Stimulated activated CD8-positive, alpha-beta memory T cell treated with anti-CD3 and anti-CD28 coated beads, Interleukin-12 subunit alpha, Interleukin-12 subunit beta, amount 100 ng/mL, for 24 hours (primary cell): ENCODE results near the gene TEKT5.
"Not testable (repeated sequence)": the region's sequence is repeated elsewhere in the genome, so short reads cannot be mapped to it uniquely, and the experiment has no call there.

ENCODE experiments used
- DNase-seq: peaks from one replicate; pipeline ENCODE4 v3.0.0-alpha.2; 2020; ENCODE audit errors: extremely low read depth

The TEKT5 gene

DNA sequence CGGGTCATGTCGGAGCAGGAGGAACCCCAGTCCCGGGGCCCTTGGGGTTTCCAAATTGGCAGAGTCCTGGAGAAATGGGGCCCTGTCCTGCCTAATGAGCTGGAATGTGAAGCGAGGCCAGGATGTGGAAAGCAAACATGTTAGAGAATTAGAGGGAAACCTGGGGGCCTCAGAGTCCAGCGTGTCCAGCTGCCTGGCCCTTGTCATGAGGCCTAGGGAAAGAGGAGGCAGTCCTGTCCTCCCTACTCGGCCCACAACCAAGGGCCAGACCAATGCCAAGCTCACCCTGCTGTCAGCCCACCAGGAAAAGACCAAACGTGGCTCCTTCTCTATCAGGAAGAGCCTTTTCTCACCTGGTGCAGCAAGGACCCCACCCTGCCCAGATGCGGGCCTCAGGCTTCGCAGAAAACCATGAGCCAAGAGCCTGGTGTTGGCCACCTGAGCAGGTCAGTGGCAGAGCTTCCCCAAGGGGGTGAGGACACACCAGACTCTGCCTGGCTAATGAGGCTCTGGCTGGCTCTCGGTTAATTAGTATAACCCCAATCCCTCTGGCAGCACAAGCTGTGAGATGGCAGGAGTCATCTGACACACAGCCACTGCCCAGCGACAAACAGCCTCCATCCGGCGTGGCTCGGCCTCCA lies 10.1 kb downstream of the TEKT5 start:
- DNase-seq = no peak

GRCh38 chr16:10683170-10683569 lies 11.6 kb downstream of the TEKT5 start:
- no peak for DNase-seq

DNA sequence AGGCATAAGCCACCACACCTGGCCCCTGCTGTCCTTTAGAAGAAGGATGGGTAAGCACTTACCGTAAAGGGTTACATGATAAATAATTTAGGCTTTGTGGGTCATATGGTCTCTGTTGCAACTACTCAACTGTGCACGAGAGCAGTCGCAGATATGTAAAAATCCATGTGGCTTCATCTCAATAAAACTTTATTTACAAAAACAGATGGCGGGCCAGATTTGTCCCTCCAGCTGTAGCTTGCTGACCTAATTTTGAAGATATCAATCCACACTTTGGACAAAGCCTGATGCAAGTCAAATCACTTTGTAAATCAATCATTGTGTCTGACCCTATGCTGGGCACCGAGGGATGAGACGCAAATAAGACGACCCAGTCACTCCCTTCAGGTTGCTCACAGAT lies 12.1 kb downstream of the TEKT5 start:
- DNase-seq = no peak

- DNase-seq = no peak
These were observed 13.1 kb downstream of the TEKT5 start for GRCh38 chr16:10681310-10682308.

DNA sequence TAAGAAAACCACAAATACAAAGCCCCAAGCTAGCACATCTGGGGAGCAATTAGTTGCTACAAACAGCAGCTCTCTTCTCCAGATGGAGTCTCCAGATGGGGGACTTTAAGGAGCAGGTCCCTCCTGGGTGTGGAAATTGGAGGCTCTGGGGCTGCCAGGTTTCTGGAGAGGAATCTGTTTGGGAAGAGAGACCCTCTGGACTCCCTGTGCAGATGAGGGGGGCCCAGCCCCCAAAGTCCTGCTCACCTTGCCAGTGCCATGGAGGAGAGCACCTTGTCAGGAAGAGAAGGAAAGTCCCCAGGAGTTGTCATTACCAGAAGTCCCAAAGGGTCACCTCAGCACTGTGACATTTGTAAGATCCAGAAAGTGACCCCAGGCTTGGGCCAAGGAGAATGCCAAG lies 14.8 kb downstream of the TEKT5 start:
- no peak for DNase-seq

- not testable (repeated sequence) for DNase-seq
These were observed 15.3 kb downstream of the TEKT5 start for GRCh38 chr16:10679441-10679840.

- no peak for DNase-seq
These were observed 16.1 kb downstream of the TEKT5 start for GRCh38 chr16:10678655-10679054.

GRCh38 chr16:10676284-10676683 lies 18.4 kb downstream of the TEKT5 start:
- no peak for DNase-seq

DNA sequence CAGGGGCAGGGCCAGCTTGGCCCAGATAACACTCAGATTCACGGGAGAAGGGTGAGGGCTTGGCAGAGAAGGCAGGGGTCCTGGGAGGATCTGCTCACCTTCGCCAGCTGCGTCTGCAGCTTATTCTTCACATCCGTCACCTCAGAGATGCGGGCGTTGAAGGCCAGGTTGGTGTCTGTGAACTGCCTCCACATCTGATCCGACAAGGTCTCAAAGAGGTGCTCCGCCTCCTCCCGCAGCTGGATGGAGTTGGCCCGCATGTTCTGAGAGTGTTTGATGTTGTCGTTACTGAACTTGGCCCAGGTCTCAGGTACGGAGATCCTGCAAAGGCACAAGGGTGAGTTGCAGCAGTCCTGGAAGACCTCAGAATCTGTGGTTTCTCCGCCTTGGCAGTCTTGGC lies 18.9 kb downstream of the TEKT5 start:
- DNase-seq = no peak

GRCh38 chr16:10675216-10675615 lies 19.5 kb downstream of the TEKT5 start:
- DNase-seq = no peak

GRCh38 chr16:10671729-10672128 lies 23.0 kb downstream of the TEKT5 start:
- no peak for DNase-seq

- DNase-seq = no peak
These were observed 24.9 kb downstream of the TEKT5 start for GRCh38 chr16:10669791-10670190.

DNA sequence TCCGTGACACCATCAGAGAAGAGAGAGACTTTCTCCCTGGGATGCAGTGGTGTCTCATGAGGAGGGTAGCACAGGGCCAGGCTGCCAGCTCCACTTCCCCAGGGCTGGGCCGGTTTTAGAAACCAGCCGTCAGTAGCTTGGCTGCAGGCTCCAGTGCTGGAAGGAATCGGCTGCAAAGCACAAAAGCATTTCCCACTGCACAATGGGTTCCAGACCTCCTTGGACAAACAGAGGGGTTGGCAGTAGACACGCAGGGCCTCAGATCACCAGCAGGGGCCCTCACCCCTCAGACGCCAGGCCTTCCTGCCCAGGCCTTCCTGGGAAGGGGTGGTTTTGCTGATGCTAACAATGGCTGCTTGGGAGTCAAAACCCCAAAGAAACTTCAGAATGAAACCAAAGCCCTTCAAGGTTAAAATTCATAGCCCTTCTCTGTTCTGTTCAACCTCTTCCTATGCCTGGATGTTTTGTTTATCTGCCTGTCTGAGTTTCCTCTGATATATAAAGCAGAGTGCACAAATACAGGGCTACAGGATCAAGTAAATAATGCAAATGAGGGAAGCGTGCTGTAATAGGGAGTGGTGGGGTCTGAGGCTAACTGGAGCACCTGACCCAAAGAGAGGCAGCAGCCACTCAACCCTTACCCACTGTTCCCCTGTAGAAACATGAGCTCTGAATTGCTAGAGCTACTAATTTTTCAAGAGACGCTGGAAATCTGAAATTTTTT lies 26.2 kb downstream of the TEKT5 start:
- no peak for DNase-seq

- no peak for DNase-seq
These were observed 27.5 kb downstream of the TEKT5 start for GRCh38 chr16:10667239-10667638.

DNA sequence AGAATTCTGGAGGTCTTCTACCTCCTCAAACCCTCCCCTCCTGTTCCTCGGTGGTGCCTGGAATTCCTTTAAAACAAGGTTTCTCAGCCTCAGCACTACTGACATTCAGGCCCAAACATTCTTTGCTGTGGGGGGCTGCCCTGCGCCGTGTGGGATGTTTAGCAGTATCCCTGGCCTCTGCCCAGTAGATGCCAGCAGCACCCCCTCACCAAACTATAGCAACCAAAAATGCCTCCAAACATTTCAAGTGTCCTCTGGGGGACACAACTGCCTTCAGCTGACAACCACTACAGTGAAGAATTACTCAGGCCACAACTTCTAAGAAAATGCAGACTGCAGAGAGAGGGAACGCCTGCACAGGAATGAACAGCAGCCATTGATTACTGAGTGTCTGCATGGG lies 28.4 kb downstream of the TEKT5 start:
- DNase-seq = no peak

DNA sequence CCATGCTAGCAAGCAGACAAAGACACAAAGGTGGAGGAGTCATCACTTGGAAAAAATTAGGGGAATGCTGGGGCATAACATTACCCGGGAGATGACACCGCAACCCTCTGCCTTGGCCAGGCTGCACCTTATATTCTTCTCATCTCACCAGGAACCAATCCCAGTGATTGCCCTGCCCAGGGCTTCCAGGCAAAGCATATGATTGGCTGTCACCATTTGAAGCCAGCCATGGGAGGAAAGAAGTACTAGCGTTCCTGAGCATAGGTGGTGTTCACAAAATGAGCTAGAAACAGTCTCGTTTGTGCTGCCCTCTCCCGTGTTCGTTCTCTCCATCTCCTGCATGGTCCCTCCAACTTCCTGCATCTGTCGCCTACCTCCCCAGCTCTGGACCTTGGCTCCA lies 29.6 kb downstream of the TEKT5 start:
- no peak for DNase-seq

- no peak for DNase-seq
These were observed 30.0 kb downstream of the TEKT5 start for GRCh38 chr16:10664720-10665126.

- DNase-seq = no peak
These were observed 31.0 kb downstream of the TEKT5 start for GRCh38 chr16:10663744-10664143.

DNA sequence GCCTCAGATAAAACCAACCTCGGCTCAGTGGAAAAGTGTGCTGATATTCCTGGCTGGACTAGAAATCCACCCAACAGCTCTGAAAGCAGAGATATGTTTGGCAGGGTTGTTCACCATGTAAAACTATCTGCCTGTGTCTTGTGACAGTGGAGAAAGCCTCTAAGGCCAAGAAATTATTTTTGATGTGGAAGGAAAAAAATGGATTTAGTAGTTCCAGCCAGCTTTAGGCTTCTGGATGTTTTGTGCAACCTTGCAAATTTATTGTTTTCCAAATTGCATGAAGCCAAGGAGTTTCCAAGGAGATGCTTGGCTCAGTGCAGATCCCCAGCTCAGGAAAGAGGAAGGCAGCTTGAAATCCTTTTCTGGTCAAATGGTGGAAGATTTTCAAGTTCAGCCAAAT lies 31.6 kb downstream of the TEKT5 start:
- DNase-seq = no peak

- no peak for DNase-seq
These were observed 32.5 kb downstream of the TEKT5 start for GRCh38 chr16:10662212-10662611.

DNA sequence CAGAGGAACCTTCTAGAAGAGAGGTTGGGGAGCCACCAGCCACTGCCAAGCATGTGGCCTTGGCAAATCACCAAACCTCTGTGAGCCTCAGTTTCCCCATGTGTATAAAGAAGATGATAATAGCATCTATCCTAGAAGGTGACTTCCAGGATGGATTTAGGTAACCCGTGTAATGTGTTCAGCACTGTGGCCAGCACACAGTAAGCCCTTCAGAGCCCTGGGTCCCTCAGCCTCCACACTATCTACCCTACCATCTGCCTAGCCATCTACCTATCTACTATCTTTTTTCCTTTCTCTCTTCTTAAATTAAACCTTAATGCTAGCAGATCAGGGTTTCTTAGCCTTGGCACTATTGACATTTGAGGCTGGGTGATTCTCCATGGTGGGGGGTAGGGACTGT lies 33.0 kb downstream of the TEKT5 start:
- no peak for DNase-seq

GRCh38 chr16:10660950-10661635 lies 33.6 kb downstream of the TEKT5 start:
- DNase-seq = no peak
